Fibroblast of lung (primary cell): ENCODE results near the gene HIRA. TPM values are rescaled to one million over a fixed set of nuclear protein-coding genes. Genes with fewer than 3 reads are reported as not detected.

Experiments
- DNase-seq, 2 donors: peaks; one replicate each; pipeline versions ENCODE4 v3.0.0 to v3.0.0-alpha.2; 2010; ENCODE audit warnings: low read depth in 2 of 2
- H2AFZ ChIP-seq: 2 replicates; pipeline ENCODE4 v1.5.1; 2012; ENCODE audit warnings: low read length, control low read depth, inconsistent platforms
- H3K27ac ChIP-seq: 2 replicates; pipeline ENCODE4 v1.5.1; 2011; ENCODE audit warnings: low read length, control low read depth; ENCODE audit not compliant: insufficient read depth
- H3K27me3 ChIP-seq: 2 replicates; pipeline ENCODE4 v1.5.1; 2011; ENCODE audit warnings: mild to moderate bottlenecking, low read length; ENCODE audit not compliant: control insufficient read depth, insufficient read depth
- H3K36me3 ChIP-seq: 2 replicates; pipeline ENCODE4 v1.5.1; 2011; ENCODE audit warnings: low read length; ENCODE audit not compliant: control insufficient read depth, insufficient read depth
- H3K4me1 ChIP-seq: 2 replicates; pipeline ENCODE4 v1.5.1; 2011; ENCODE audit warnings: low read length; ENCODE audit not compliant: control insufficient read depth, insufficient read depth; ENCODE audit errors: extremely low read depth
- H3K4me2 ChIP-seq: 2 replicates; pipeline ENCODE4 v1.5.1; 2011; ENCODE audit warnings: low read length, control low read depth; ENCODE audit not compliant: insufficient read depth; ENCODE audit errors: extremely low read depth
- H3K4me3 ChIP-seq, 4 experiments: fragments of 200-600 bp in 1 of 4; sonication (generic) in 1 of 4; replicated peaks in 1 of 4; 2 replicates each; pipeline ENCODE4 v1.5.1; 2011 to 2016; ENCODE audit warnings: low read length in 4 of 4, low read depth in 3 of 4, mild to moderate bottlenecking in 3 of 4, control low read depth in 2 of 4, inconsistent platforms in 1 of 4, mixed read lengths in 1 of 4; ENCODE audit not compliant: insufficient read depth in 1 of 4; ENCODE audit errors: control extremely low read depth in 1 of 4
- H3K79me2 ChIP-seq: 2 replicates; pipeline ENCODE4 v1.5.1; 2012; ENCODE audit warnings: mild to moderate bottlenecking, low read length, inconsistent platforms; ENCODE audit not compliant: control insufficient read depth, insufficient read depth
- H3K9ac ChIP-seq: 2 replicates; pipeline ENCODE4 v1.5.1; 2011; ENCODE audit warnings: mild to moderate bottlenecking, low read length, control low read depth; ENCODE audit not compliant: insufficient read depth
- H3K9me3 ChIP-seq: 2 replicates; pipeline ENCODE4 v1.5.1; 2012; ENCODE audit warnings: low read depth, low read length; ENCODE audit not compliant: control insufficient read depth, insufficient read depth
- H4K20me1 ChIP-seq: 2 replicates; pipeline ENCODE4 v1.5.1; 2011; ENCODE audit warnings: low read length; ENCODE audit not compliant: control insufficient read depth, insufficient read depth; ENCODE audit errors: extremely low read depth
- EZH2 ChIP-seq: IDR thresholded peaks from 2 replicates; pipeline ENCODE4 v1.5.1; 2012; ENCODE audit warnings: low read length, control low read depth, mild to moderate bottlenecking; ENCODE audit errors: missing control alignments
- polyA plus RNA-seq, 2 donors: library from polyadenylated mRNA; depleted of rRNA in 1 of 2; stranded (reverse) in 1 of 2; unstranded in 1 of 2; fragments of >200 nt; gene quantifications; 2 replicates each; pipeline ENCODE4 v1.2.1, GENCODE V29; 2011 to 2012; ENCODE audit warnings: missing spikeins in 1 of 2
- total RNA-seq: library from RNA; depleted of rRNA; stranded (reverse); fragments of >200 nt; gene quantifications from 2 replicates; pipeline ENCODE4 v1.2.1, GENCODE V29; 2014
- TF ChIP-seq, protein P1 (sequence below), 2 donors: IDR thresholded peaks in 1 of 2; conservative IDR thresholded peaks in 1 of 2; 1 replicate in 1 of 2; 2 replicates in 1 of 2; pipeline ENCODE4 v1.5.1; 2011 to 2012; ENCODE audit warnings: low read length in 2 of 2, control low read depth in 1 of 2, inconsistent platforms in 1 of 2, low read depth in 1 of 2, mild to moderate bottlenecking in 1 of 2

HIRA gene
- total and polyA plus RNA-seq, 2 donors (not counting 1 experiment from before 2014, with no cell fraction given), result 19.2 to 20.5 TPM

DNA sequence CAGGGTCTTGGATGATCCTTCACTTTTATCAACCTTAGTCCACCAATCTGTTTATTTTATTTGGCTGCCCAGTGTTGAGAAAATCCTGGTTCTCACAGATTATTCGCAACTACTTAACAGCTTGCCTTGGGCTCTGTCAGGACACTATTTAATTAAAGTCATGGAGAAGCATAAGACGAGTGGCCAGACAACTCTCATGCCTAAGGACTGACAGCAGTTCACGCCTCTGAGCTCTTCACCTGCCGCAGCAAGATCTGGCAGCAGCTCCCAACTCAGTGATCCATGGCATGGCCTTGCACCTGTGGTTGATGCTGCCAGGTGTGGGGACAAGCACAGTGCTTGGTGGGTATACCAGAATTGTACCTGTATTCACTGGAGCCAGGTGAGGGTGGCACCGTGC, 37.8 kb downstream of the HIRA start:
- no peak for DNase-seq
- Histone ChIP-seq H3K27me3 (no peaks in the 10 kb centered on the region), H3K36me3 (peaks cover 15% of the 10 kb centered on the region), H2AFZ (no peak overlapping the region), H4K20me1 (no peaks in the 10 kb centered on the region), H3K4me1 (no peaks in the 10 kb centered on the region), H3K27ac (no peak overlapping the region), H3K4me2 (no peak overlapping the region), H3K9me3 (no peaks in the 10 kb centered on the region), H3K79me2 (no peaks in the 10 kb centered on the region), H3K9ac (no peak overlapping the region), H3K4me3 (no peak overlapping the region)
- TF ChIP-seq, protein P1, sequence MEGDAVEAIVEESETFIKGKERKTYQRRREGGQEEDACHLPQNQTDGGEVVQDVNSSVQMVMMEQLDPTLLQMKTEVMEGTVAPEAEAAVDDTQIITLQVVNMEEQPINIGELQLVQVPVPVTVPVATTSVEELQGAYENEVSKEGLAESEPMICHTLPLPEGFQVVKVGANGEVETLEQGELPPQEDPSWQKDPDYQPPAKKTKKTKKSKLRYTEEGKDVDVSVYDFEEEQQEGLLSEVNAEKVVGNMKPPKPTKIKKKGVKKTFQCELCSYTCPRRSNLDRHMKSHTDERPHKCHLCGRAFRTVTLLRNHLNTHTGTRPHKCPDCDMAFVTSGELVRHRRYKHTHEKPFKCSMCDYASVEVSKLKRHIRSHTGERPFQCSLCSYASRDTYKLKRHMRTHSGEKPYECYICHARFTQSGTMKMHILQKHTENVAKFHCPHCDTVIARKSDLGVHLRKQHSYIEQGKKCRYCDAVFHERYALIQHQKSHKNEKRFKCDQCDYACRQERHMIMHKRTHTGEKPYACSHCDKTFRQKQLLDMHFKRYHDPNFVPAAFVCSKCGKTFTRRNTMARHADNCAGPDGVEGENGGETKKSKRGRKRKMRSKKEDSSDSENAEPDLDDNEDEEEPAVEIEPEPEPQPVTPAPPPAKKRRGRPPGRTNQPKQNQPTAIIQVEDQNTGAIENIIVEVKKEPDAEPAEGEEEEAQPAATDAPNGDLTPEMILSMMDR (conservative IDR thresholded peaks at IDR 0.05 in 1 of 2, IDR thresholded peaks at IDR 0.05 in 1 of 2; ENCODE audit: low read depth in 1 of 2, low read length in 2 of 2), result no peak
- TF ChIP-seq EZH2, result no peak

GRCh38 chr22:19387575-19387974, 44.0 kb downstream of the HIRA start:
- H2AFZ ChIP-seq, result no peak overlapping the region
- no peak overlapping the region for H3K4me3 ChIP-seq
- no peak overlapping the region for H3K27ac ChIP-seq
- TF ChIP-seq, protein P1 (conservative IDR thresholded peaks at IDR 0.05 in 1 of 2, IDR thresholded peaks at IDR 0.05 in 1 of 2; ENCODE audit: low read depth in 1 of 2, low read length in 2 of 2), result no peak
- TF ChIP-seq EZH2, result no peak
- H3K27me3 ChIP-seq, result no peaks in the 10 kb centered on the region
- no peak overlapping the region for H3K4me2 ChIP-seq
- DNase-seq, result no peak
- H4K20me1 ChIP-seq, result no peaks in the 10 kb centered on the region
- H3K9me3 ChIP-seq, result no peaks in the 10 kb centered on the region
- H3K9ac ChIP-seq, result no peak overlapping the region
- no peaks in the 10 kb centered on the region for H3K4me1 ChIP-seq
- peaks cover 25% of the 10 kb centered on the region for H3K36me3 ChIP-seq
- no peaks in the 10 kb centered on the region for H3K79me2 ChIP-seq

DNA sequence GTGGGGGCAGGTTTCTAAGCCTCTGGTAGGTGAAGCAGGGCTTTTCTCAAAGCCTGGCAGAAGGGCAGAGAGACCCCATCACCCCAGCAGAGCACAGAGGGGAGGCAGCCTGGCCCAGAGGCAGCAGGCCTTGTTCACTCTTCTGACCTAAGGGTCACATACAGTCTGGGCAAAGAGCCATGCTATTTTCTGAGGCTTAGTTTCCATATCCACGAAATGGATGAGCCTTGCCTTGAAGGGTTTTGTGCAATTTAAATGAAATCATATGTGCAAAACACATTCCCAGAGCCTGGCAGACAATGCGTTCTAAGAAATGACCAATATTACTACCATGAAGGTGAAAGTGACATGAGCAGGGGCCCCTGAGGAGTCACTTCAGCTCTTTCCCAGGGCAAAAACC, 44.5 kb downstream of the HIRA start:
- H3K4me3 ChIP-seq, result no peak overlapping the region
- no peak for TF ChIP-seq EZH2
- TF ChIP-seq, protein P1 (conservative IDR thresholded peaks at IDR 0.05 in 1 of 2, IDR thresholded peaks at IDR 0.05 in 1 of 2; ENCODE audit: low read depth in 1 of 2, low read length in 2 of 2), result no peak
- H3K9ac ChIP-seq, result no peak overlapping the region
- no peak overlapping the region for H2AFZ ChIP-seq
- no peak overlapping the region for H3K27ac ChIP-seq
- H3K27me3 ChIP-seq, result no peaks in the 10 kb centered on the region
- no peaks in the 10 kb centered on the region for H3K79me2 ChIP-seq
- H3K4me2 ChIP-seq, result no peak overlapping the region
- no peaks in the 10 kb centered on the region for H3K4me1 ChIP-seq
- no peaks in the 10 kb centered on the region for H4K20me1 ChIP-seq
- peaks cover 25% of the 10 kb centered on the region for H3K36me3 ChIP-seq
- DNase-seq, result no peak
- H3K9me3 ChIP-seq, result no peaks in the 10 kb centered on the region
